GM12864 (cell line): ENCODE measurements around the gene PTPRM.

Source experiments
- DNase-seq: peaks from one replicate; pipeline ENCODE4 v3.0.0-alpha.2; 2011; ENCODE audit warnings: low read depth
- H3K4me3 ChIP-seq: 2 replicates; pipeline ENCODE4 v1.5.1; 2011; ENCODE audit warnings: mild to moderate bottlenecking, low read depth, low read length, control low read depth
- TF ChIP-seq, protein P1 (sequence below): IDR thresholded peaks from 2 replicates; pipeline ENCODE4 v1.5.1; 2011; ENCODE audit warnings: low read depth, mild to moderate bottlenecking, moderate library complexity, low read length, control low read depth, inconsistent platforms; ENCODE audit errors: missing control alignments

The PTPRM gene

GRCh38 chr18:7565677-7566076, 1.4 kb upstream of the PTPRM start:
- H3K4me3 ChIP-seq: no peak overlapping the region
- TF ChIP-seq, protein P1, sequence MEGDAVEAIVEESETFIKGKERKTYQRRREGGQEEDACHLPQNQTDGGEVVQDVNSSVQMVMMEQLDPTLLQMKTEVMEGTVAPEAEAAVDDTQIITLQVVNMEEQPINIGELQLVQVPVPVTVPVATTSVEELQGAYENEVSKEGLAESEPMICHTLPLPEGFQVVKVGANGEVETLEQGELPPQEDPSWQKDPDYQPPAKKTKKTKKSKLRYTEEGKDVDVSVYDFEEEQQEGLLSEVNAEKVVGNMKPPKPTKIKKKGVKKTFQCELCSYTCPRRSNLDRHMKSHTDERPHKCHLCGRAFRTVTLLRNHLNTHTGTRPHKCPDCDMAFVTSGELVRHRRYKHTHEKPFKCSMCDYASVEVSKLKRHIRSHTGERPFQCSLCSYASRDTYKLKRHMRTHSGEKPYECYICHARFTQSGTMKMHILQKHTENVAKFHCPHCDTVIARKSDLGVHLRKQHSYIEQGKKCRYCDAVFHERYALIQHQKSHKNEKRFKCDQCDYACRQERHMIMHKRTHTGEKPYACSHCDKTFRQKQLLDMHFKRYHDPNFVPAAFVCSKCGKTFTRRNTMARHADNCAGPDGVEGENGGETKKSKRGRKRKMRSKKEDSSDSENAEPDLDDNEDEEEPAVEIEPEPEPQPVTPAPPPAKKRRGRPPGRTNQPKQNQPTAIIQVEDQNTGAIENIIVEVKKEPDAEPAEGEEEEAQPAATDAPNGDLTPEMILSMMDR: no peak
- no peak for DNase-seq

DNA sequence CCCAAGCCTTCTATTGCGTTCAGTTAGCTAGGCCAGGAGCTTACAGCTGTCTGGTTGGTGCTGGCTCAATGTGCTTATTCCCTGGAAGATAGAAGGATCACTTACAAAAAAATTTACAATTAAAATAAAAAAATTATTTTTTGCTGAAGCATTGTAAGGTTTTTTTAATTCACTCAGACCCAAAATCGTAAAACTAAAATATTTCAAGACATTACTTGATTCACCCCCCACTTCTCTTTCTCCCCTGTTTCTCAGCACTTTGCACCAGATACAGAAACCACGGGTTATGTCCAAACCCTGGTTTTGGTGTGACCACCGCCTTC, 911 bp upstream of the PTPRM start:
- TF ChIP-seq, protein P1: no peak
- H3K4me3 ChIP-seq: no peak overlapping the region
- no peak for DNase-seq

GRCh38 chr18:7567474-7568425, 634 bp downstream of the PTPRM start:
- TF ChIP-seq, protein P1: no peak
- H3K4me3 ChIP-seq: no peak overlapping the region; the same call in 1 of the 2 replicates
- DNase-seq: no peak

DNA sequence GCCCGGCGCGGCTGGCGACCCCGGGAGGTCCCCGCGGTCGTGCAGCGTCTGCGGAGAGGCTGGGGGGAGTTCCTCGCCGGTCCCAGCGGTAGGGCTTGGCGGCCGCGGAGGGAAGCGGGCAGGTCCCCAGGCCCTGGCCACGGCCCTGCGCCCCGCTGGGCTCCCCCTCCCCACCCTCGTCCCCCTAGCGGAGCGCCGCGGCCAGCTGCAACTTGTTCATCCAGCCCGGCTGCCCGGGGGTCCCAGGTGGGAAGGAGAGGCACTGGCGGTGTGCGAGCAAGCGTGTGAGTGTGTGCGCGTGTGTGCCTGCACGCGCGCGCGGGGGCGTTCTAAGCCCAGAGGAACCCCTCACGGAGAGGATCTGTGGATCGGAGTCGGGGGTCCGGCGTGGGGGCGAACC, 1.3 kb downstream of the PTPRM start:
- TF ChIP-seq, protein P1: no peak
- no peak for DNase-seq
- no peak overlapping the region for H3K4me3 ChIP-seq

GRCh38 chr18:7571626-7572025, 4.5 kb downstream of the PTPRM start:
- no peak overlapping the region for H3K4me3 ChIP-seq
- no peak for DNase-seq
- TF ChIP-seq, protein P1: no peak

DNA sequence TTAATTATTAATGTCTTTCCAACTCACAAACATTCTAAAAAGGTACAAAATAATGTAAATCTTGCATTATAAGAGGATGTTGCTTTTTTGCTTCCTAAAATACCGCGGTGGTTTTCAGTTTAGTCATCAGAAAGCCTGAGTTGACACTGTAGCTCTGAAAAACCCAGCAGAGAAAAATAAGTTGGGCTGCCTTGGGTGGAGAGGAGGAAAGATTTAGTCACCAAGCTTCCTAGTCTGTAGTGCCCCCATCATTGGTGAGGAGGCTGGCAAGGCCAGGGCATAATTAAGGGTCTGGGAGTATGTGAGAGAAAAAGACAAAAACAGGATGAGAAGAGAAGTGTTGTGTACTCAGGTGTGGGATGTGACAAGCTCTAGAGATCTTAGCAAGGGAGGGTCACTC, 5.7 kb downstream of the PTPRM start:
- DNase-seq: no peak
- H3K4me3 ChIP-seq: no peak overlapping the region
- TF ChIP-seq, protein P1: no peak
